ENCODE results near the gene CELF2.

DNA sequence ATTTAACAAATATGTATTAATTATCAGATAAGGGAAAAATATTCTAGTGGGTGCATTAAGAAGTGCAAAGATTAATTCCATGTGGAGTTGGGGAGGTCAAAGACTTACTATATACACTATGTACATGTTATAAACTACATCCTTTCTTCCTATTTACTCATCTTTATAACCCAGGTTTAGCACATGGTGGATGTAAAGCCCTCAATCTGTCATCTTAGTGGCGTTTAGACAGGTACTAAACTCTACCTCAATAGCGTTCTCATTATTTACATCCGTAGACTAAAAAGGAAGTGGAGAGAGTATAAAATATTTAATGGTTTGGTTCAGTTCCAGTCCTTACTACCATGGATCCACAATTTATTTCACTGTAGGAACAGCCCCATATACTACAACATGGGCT is 14.8 kb upstream of the CELF2 start:
- TF ChIP-seq, protein P1, sequence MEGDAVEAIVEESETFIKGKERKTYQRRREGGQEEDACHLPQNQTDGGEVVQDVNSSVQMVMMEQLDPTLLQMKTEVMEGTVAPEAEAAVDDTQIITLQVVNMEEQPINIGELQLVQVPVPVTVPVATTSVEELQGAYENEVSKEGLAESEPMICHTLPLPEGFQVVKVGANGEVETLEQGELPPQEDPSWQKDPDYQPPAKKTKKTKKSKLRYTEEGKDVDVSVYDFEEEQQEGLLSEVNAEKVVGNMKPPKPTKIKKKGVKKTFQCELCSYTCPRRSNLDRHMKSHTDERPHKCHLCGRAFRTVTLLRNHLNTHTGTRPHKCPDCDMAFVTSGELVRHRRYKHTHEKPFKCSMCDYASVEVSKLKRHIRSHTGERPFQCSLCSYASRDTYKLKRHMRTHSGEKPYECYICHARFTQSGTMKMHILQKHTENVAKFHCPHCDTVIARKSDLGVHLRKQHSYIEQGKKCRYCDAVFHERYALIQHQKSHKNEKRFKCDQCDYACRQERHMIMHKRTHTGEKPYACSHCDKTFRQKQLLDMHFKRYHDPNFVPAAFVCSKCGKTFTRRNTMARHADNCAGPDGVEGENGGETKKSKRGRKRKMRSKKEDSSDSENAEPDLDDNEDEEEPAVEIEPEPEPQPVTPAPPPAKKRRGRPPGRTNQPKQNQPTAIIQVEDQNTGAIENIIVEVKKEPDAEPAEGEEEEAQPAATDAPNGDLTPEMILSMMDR (IDR thresholded peaks at IDR 0.05 in 2 of 3, conservative IDR thresholded peaks at IDR 0.05 in 1 of 3; ENCODE audit: insufficient read depth in 2 of 3, low read depth in 1 of 3, low read length in 3 of 3): no peak
- TF ChIP-seq POLR2A (conservative IDR thresholded peaks at IDR 0.05): no peak
- TF ChIP-seq, protein P2, sequence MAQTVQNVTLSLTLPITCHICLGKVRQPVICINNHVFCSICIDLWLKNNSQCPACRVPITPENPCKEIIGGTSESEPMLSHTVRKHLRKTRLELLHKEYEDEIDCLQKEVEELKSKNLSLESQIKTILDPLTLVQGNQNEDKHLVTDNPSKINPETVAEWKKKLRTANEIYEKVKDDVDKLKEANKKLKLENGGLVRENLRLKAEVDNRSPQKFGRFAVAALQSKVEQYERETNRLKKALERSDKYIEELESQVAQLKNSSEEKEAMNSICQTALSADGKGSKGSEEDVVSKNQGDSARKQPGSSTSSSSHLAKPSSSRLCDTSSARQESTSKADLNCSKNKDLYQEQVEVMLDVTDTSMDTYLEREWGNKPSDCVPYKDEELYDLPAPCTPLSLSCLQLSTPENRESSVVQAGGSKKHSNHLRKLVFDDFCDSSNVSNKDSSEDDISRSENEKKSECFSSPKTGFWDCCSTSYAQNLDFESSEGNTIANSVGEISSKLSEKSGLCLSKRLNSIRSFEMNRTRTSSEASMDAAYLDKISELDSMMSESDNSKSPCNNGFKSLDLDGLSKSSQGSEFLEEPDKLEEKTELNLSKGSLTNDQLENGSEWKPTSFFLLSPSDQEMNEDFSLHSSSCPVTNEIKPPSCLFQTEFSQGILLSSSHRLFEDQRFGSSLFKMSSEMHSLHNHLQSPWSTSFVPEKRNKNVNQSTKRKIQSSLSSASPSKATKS (CRISPR knock-in tag; IDR thresholded peaks at IDR 0.05): no peak
- no peak for TF ChIP-seq SP2 (IDR thresholded peaks at IDR 0.05; ENCODE audit: extremely low read depth, low read depth, low read length, poor library complexity, severe bottlenecking)
- TF ChIP-seq GABPA (tag; conservative IDR thresholded peaks at IDR 0.05; ENCODE audit: low read depth): no peak
- TF ChIP-seq NCOA4 (IDR thresholded peaks at IDR 0.05; ENCODE audit: partially characterized antibody): no peak
- no peak for TF ChIP-seq MYC (IDR thresholded peaks at IDR 0.05; ENCODE audit: low read depth, low read length)
- no peak for TF ChIP-seq MYC (CRISPR knock-in tag; IDR thresholded peaks at IDR 0.05; ENCODE audit: borderline replicate concordance, low read depth)
- TF ChIP-seq, protein P3, sequence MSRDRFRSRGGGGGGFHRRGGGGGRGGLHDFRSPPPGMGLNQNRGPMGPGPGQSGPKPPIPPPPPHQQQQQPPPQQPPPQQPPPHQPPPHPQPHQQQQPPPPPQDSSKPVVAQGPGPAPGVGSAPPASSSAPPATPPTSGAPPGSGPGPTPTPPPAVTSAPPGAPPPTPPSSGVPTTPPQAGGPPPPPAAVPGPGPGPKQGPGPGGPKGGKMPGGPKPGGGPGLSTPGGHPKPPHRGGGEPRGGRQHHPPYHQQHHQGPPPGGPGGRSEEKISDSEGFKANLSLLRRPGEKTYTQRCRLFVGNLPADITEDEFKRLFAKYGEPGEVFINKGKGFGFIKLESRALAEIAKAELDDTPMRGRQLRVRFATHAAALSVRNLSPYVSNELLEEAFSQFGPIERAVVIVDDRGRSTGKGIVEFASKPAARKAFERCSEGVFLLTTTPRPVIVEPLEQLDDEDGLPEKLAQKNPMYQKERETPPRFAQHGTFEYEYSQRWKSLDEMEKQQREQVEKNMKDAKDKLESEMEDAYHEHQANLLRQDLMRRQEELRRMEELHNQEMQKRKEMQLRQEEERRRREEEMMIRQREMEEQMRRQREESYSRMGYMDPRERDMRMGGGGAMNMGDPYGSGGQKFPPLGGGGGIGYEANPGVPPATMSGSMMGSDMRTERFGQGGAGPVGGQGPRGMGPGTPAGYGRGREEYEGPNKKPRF (IDR thresholded peaks at IDR 0.05; ENCODE audit: low read depth, low read length): no peak
- no peak for TF ChIP-seq EP300 (IDR thresholded peaks at IDR 0.05; ENCODE audit: low read length)
- TF ChIP-seq ZNF133 (CRISPR knock-in tag; IDR thresholded peaks at IDR 0.05): no peak
- no peak for TF ChIP-seq ZBTB1 (CRISPR knock-in tag; IDR thresholded peaks at IDR 0.05; ENCODE audit: borderline replicate concordance, low read depth)
- TF ChIP-seq, protein P4, sequence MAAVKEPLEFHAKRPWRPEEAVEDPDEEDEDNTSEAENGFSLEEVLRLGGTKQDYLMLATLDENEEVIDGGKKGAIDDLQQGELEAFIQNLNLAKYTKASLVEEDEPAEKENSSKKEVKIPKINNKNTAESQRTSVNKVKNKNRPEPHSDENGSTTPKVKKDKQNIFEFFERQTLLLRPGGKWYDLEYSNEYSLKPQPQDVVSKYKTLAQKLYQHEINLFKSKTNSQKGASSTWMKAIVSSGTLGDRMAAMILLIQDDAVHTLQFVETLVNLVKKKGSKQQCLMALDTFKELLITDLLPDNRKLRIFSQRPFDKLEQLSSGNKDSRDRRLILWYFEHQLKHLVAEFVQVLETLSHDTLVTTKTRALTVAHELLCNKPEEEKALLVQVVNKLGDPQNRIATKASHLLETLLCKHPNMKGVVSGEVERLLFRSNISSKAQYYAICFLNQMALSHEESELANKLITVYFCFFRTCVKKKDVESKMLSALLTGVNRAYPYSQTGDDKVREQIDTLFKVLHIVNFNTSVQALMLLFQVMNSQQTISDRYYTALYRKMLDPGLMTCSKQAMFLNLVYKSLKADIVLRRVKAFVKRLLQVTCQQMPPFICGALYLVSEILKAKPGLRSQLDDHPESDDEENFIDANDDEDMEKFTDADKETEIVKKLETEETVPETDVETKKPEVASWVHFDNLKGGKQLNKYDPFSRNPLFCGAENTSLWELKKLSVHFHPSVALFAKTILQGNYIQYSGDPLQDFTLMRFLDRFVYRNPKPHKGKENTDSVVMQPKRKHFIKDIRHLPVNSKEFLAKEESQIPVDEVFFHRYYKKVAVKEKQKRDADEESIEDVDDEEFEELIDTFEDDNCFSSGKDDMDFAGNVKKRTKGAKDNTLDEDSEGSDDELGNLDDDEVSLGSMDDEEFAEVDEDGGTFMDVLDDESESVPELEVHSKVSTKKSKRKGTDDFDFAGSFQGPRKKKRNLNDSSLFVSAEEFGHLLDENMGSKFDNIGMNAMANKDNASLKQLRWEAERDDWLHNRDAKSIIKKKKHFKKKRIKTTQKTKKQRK (IDR thresholded peaks at IDR 0.05; ENCODE audit: borderline replicate concordance, low read depth, low read length): no peak
- TF ChIP-seq RAD21 (CRISPR knock-in tag; conservative IDR thresholded peaks at IDR 0.05 in 1 of 2, IDR thresholded peaks at IDR 0.05 in 1 of 2): no peak
- TF ChIP-seq LEF1 (IDR thresholded peaks at IDR 0.05): no peak

Data from K562 (cell line).